ENCODE data around the gene SH3RF3.

The SH3RF3 gene

GRCh38 chr2:109476641-109477441 lies 347.8 kb downstream of the SH3RF3 start:
- Histone ChIP-seq H3K9me3 (replicated peaks; ENCODE audit: low read length) (no peaks in the 10 kb centered on the region), H3K9ac (ENCODE audit: low read depth, low read length) (no peak overlapping the region), H3K4me1 (ENCODE audit: control insufficient read depth, insufficient read depth, low read length) (peaks cover 33% of the 10 kb centered on the region), H3K36me3 (ENCODE audit: insufficient read depth, low read length) (peaks cover 14% of the 10 kb centered on the region), H3K4me3 (ENCODE audit: low read length) (no peak overlapping the region), H3K4me2 (ENCODE audit: low read length) (no peak overlapping the region), H3K27me3 (ENCODE audit: control insufficient read depth, insufficient read depth, low read length) (no peaks in the 10 kb centered on the region)

GRCh38 chr2:109478906-109479493 lies 350.0 kb downstream of the SH3RF3 start:
- Histone ChIP-seq H3K27me3 (ENCODE audit: control insufficient read depth, insufficient read depth, low read length) (no peaks in the 10 kb centered on the region), H3K9me3 (replicated peaks; ENCODE audit: low read length) (no peaks in the 10 kb centered on the region), H3K4me2 (ENCODE audit: low read length) (no peak overlapping the region), H3K36me3 (ENCODE audit: insufficient read depth, low read length) (peaks cover 15% of the 10 kb centered on the region), H3K9ac (ENCODE audit: low read depth, low read length) (no peak overlapping the region), H3K4me1 (ENCODE audit: control insufficient read depth, insufficient read depth, low read length) (peaks cover 39% of the 10 kb centered on the region), H3K4me3 (ENCODE audit: low read length) (no peak overlapping the region)

- H3K9ac ChIP-seq (ENCODE audit: low read depth, low read length): no peak overlapping the region
- peaks cover 39% of the 10 kb centered on the region for H3K4me1 ChIP-seq (ENCODE audit: control insufficient read depth, insufficient read depth, low read length)
- peaks cover 15% of the 10 kb centered on the region for H3K36me3 ChIP-seq (ENCODE audit: insufficient read depth, low read length)
- no peak overlapping the region for H3K4me2 ChIP-seq (ENCODE audit: low read length)
- H3K9me3 ChIP-seq (replicated peaks; ENCODE audit: low read length): no peaks in the 10 kb centered on the region
- H3K4me3 ChIP-seq (ENCODE audit: low read length): no peak overlapping the region
- no peaks in the 10 kb centered on the region for H3K27me3 ChIP-seq (ENCODE audit: control insufficient read depth, insufficient read depth, low read length)
These were observed 350.8 kb downstream of the SH3RF3 start for GRCh38 chr2:109479804-109480203.

- Histone ChIP-seq H3K4me2 (ENCODE audit: low read length) (no peak overlapping the region), H3K4me3 (ENCODE audit: low read length) (no peak overlapping the region), H3K4me1 (ENCODE audit: control insufficient read depth, insufficient read depth, low read length) (peaks cover 33% of the 10 kb centered on the region), H3K27me3 (ENCODE audit: control insufficient read depth, insufficient read depth, low read length) (no peaks in the 10 kb centered on the region), H3K36me3 (ENCODE audit: insufficient read depth, low read length) (peaks cover 15% of the 10 kb centered on the region), H3K9me3 (replicated peaks; ENCODE audit: low read length) (no peaks in the 10 kb centered on the region), H3K9ac (ENCODE audit: low read depth, low read length) (peak overlapping the region; percentile 4)
These were observed 351.6 kb downstream of the SH3RF3 start for GRCh38 chr2:109480486-109481195.

- peaks cover 15% of the 10 kb centered on the region for H3K36me3 ChIP-seq (ENCODE audit: insufficient read depth, low read length)
- peaks cover 28% of the 10 kb centered on the region for H3K4me1 ChIP-seq (ENCODE audit: control insufficient read depth, insufficient read depth, low read length)
- no peak overlapping the region for H3K4me3 ChIP-seq (ENCODE audit: low read length)
- H3K4me2 ChIP-seq (ENCODE audit: low read length): peak overlapping the region; percentile 4
- no peaks in the 10 kb centered on the region for H3K27me3 ChIP-seq (ENCODE audit: control insufficient read depth, insufficient read depth, low read length)
- no peak overlapping the region for H3K9ac ChIP-seq (ENCODE audit: low read depth, low read length)
- H3K9me3 ChIP-seq (replicated peaks; ENCODE audit: low read length): no peaks in the 10 kb centered on the region
These were observed 352.2 kb downstream of the SH3RF3 start for GRCh38 chr2:109481196-109481555.

GRCh38 chr2:109481599-109481998 lies 352.6 kb downstream of the SH3RF3 start:
- peak overlapping the region; percentile 4 for H3K4me2 ChIP-seq (ENCODE audit: low read length)
- H3K4me3 ChIP-seq (ENCODE audit: low read length): no peak overlapping the region
- no peaks in the 10 kb centered on the region for H3K9me3 ChIP-seq (replicated peaks; ENCODE audit: low read length)
- H3K4me1 ChIP-seq (ENCODE audit: control insufficient read depth, insufficient read depth, low read length): peaks cover 25% of the 10 kb centered on the region
- H3K36me3 ChIP-seq (ENCODE audit: insufficient read depth, low read length): peaks cover 15% of the 10 kb centered on the region
- H3K9ac ChIP-seq (ENCODE audit: low read depth, low read length): peak overlapping the region; percentile 15
- no peaks in the 10 kb centered on the region for H3K27me3 ChIP-seq (ENCODE audit: control insufficient read depth, insufficient read depth, low read length)

- H3K4me1 ChIP-seq (ENCODE audit: control insufficient read depth, insufficient read depth, low read length): peaks cover 33% of the 10 kb centered on the region
- H3K9me3 ChIP-seq (replicated peaks; ENCODE audit: low read length): no peaks in the 10 kb centered on the region
- no peak overlapping the region for H3K4me3 ChIP-seq (ENCODE audit: low read length)
- no peak overlapping the region for H3K4me2 ChIP-seq (ENCODE audit: low read length)
- H3K27me3 ChIP-seq (ENCODE audit: control insufficient read depth, insufficient read depth, low read length): no peaks in the 10 kb centered on the region
- H3K36me3 ChIP-seq (ENCODE audit: insufficient read depth, low read length): peaks cover 15% of the 10 kb centered on the region
- H3K9ac ChIP-seq (ENCODE audit: low read depth, low read length): no peak overlapping the region
These were observed 353.4 kb downstream of the SH3RF3 start for GRCh38 chr2:109482361-109482861.

- Histone ChIP-seq H3K4me3 (ENCODE audit: low read length) (no peak overlapping the region), H3K9ac (ENCODE audit: low read depth, low read length) (no peak overlapping the region), H3K4me2 (ENCODE audit: low read length) (no peak overlapping the region)
These were observed 357.9 kb downstream of the SH3RF3 start for GRCh38 chr2:109486711-109487535.

GRCh38 chr2:109487536-109487869 lies 358.5 kb downstream of the SH3RF3 start:
- Histone ChIP-seq H3K27me3 (ENCODE audit: control insufficient read depth, insufficient read depth, low read length) (no peaks in the 10 kb centered on the region), H3K36me3 (ENCODE audit: insufficient read depth, low read length) (peaks cover 24% of the 10 kb centered on the region), H3K9ac (ENCODE audit: low read depth, low read length) (peak overlapping the region; percentile 46)

More at GRCh38 chr2:109486711-109487535, 357.9 kb downstream of the SH3RF3 start:
- Histone ChIP-seq H3K4me1 (ENCODE audit: control insufficient read depth, insufficient read depth, low read length) (peaks cover 19% of the 10 kb centered on the region), H3K27me3 (ENCODE audit: control insufficient read depth, insufficient read depth, low read length) (no peaks in the 10 kb centered on the region), H3K36me3 (ENCODE audit: insufficient read depth, low read length) (peaks cover 24% of the 10 kb centered on the region), H3K9me3 (replicated peaks; ENCODE audit: low read length) (no peaks in the 10 kb centered on the region)

GRCh38 chr2:109487871-109488655 lies 359.1 kb downstream of the SH3RF3 start:
- H3K4me1 ChIP-seq (ENCODE audit: control insufficient read depth, insufficient read depth, low read length): peaks cover 14% of the 10 kb centered on the region
- no peaks in the 10 kb centered on the region for H3K27me3 ChIP-seq (ENCODE audit: control insufficient read depth, insufficient read depth, low read length)
- peaks cover 24% of the 10 kb centered on the region for H3K36me3 ChIP-seq (ENCODE audit: insufficient read depth, low read length)
- H3K9ac ChIP-seq (ENCODE audit: low read depth, low read length): peak overlapping the region; percentile 46
- no peak overlapping the region for H3K4me2 ChIP-seq (ENCODE audit: low read length)
- no peak overlapping the region for H3K4me3 ChIP-seq (ENCODE audit: low read length)
- no peaks in the 10 kb centered on the region for H3K9me3 ChIP-seq (replicated peaks; ENCODE audit: low read length)

More at GRCh38 chr2:109487536-109487869, 358.5 kb downstream of the SH3RF3 start:
- no peaks in the 10 kb centered on the region for H3K9me3 ChIP-seq (replicated peaks; ENCODE audit: low read length)
- no peak overlapping the region for H3K4me2 ChIP-seq (ENCODE audit: low read length)
- H3K4me3 ChIP-seq (ENCODE audit: low read length): no peak overlapping the region
- peaks cover 14% of the 10 kb centered on the region for H3K4me1 ChIP-seq (ENCODE audit: control insufficient read depth, insufficient read depth, low read length)

Data from skeletal muscle satellite cell (primary cell).